HepG2 (cell line): ENCODE results near the gene SEZ6. TPM values are rescaled to one million over a fixed set of nuclear protein-coding genes. Genes with fewer than 3 reads are reported as not detected.
A peak's percentile ranks its signal among the peaks of the same experiment; 100 is the strongest.

Source experiments
- ATF7-NPFF ChIP-seq: sonication (generic); formaldehyde crosslinking; IDR thresholded peaks from 2 replicates; pipeline ENCODE4 v1.8.1; 2023; ENCODE audit warnings: mild to moderate bottlenecking, low read depth, missing genetic modification reagents, moderate library complexity
- ELF4 ChIP-seq: sonication (generic); formaldehyde crosslinking; IDR thresholded peaks from 2 replicates; pipeline ENCODE4 v1.5.0; 2020; ENCODE audit warnings: missing genetic modification reagents, mild to moderate bottlenecking, moderate library complexity, borderline replicate concordance
- HMG20B ChIP-seq: conservative IDR thresholded peaks from 2 replicates; pipeline ENCODE4 v1.6.1; 2016; ENCODE audit warnings: missing genetic modification reagents, missing compliant biosample characterization
- MAFF ChIP-seq: IDR thresholded peaks from 2 replicates; pipeline ENCODE4 v1.6.1; 2011; ENCODE audit warnings: low read depth, low read length, improper control_type of control experiment
- NCOA2 ChIP-seq: sonication (generic); formaldehyde crosslinking; IDR thresholded peaks from 2 replicates; pipeline ENCODE4 v1.8.0; 2022; ENCODE audit warnings: inconsistent platforms
- PLRG1 ChIP-seq: fragments of 450-650 bp; conservative IDR thresholded peaks from 2 replicates; pipeline ENCODE4 v1.6.1; 2016
- RXRA ChIP-seq: sonication (generic); formaldehyde crosslinking; IDR thresholded peaks from 2 replicates; pipeline ENCODE4 v1.5.1; 2020; ENCODE audit warnings: missing genetic modification reagents
- WIZ ChIP-seq: sonication (generic); formaldehyde crosslinking; IDR thresholded peaks from 2 replicates; pipeline ENCODE4 v1.5.1; 2020; ENCODE audit warnings: mild to moderate bottlenecking, missing genetic modification reagents
- ZKSCAN5 ChIP-seq: sonication (generic); formaldehyde crosslinking; IDR thresholded peaks from 2 replicates; pipeline ENCODE4 v1.5.1; 2020; ENCODE audit warnings: mild to moderate bottlenecking, missing genetic modification reagents
- ZNF451 ChIP-seq: sonication (generic); formaldehyde crosslinking; IDR thresholded peaks from 2 replicates; pipeline ENCODE4 v1.5.0; 2020; ENCODE audit warnings: mild to moderate bottlenecking, missing genetic modification reagents
- ZNF468 ChIP-seq: sonication (generic); formaldehyde crosslinking; IDR thresholded peaks from 2 replicates; pipeline ENCODE4 v1.8.0; 2022; ENCODE audit warnings: mild to moderate bottlenecking, moderate library complexity, missing genetic modification reagents
- ZSCAN21 ChIP-seq: sonication (generic); formaldehyde crosslinking; IDR thresholded peaks from 2 replicates; pipeline ENCODE4 v1.8.0; 2022; ENCODE audit warnings: mild to moderate bottlenecking, missing genetic modification reagents, moderate library complexity, borderline replicate concordance
- polyA plus RNA-seq, 8 experiments: library from polyadenylated mRNA; depleted of rRNA in 3 of 8; stranded (reverse) in 7 of 8; unstranded in 1 of 8; fragments of >200 nt; fragmentation: Illumina TruSeq in 4 of 8; extraction: Trizol in 4 of 8; gene quantifications; 2 replicates each; pipeline versions ENCODE4 v1.2.1 to v1.2.3, GENCODE V29; 2011 to 2016; ENCODE audit warnings: low read depth in 4 of 8, missing spikeins in 1 of 8, mixed read lengths in 1 of 8; ENCODE audit not compliant: insufficient read depth in 1 of 8
- total RNA-seq, 5 experiments: library from RNA; depleted of rRNA; stranded (reverse); fragments of >200 nt; fragmentation: Illumina TruSeq; extraction: Trizol; gene quantifications; 2 replicates each; pipeline ENCODE4 v1.2.3, GENCODE V29; 2016; ENCODE audit warnings: low read depth in 1 of 5
- TF ChIP-seq, protein P1 (sequence below): IDR thresholded peaks from 2 replicates; pipeline ENCODE4 v1.6.1; 2016; ENCODE audit warnings: mild to moderate bottlenecking, missing biosample characterization, missing genetic modification reagents
- TF ChIP-seq, protein P2 (sequence below): sonication (generic); formaldehyde crosslinking; IDR thresholded peaks from 2 replicates; pipeline ENCODE4 v1.5.0; 2020; ENCODE audit warnings: missing genetic modification reagents, mild to moderate bottlenecking, borderline replicate concordance
- TF ChIP-seq, protein P3 (sequence below): sonication (generic); formaldehyde crosslinking; IDR thresholded peaks from 2 replicates; pipeline ENCODE4 v1.4.0; 2020; ENCODE audit warnings: mild to moderate bottlenecking, missing genetic modification reagents
- TF ChIP-seq, protein P4 (sequence below): sonication (generic); formaldehyde crosslinking; IDR thresholded peaks from 2 replicates; pipeline ENCODE4 v1.5.0; 2020; ENCODE audit warnings: mild to moderate bottlenecking, missing genetic modification reagents
- TF ChIP-seq, protein P5 (sequence below): sonication (generic); formaldehyde crosslinking; IDR thresholded peaks from 2 replicates; pipeline ENCODE4 v1.4.0; 2020; ENCODE audit warnings: mild to moderate bottlenecking, missing genetic modification reagents, borderline replicate concordance
- TF ChIP-seq, protein P6 (sequence below): sonication (generic); formaldehyde crosslinking; IDR thresholded peaks from 2 replicates; pipeline ENCODE4 v1.4.0; 2020; ENCODE audit warnings: missing genetic modification reagents

SEZ6 gene
- total and polyA plus RNA-seq, 2 of the 13 experiments (the other 11 are each of a cell fraction or from before 2014, with no cell fraction given): not detected

DNA sequence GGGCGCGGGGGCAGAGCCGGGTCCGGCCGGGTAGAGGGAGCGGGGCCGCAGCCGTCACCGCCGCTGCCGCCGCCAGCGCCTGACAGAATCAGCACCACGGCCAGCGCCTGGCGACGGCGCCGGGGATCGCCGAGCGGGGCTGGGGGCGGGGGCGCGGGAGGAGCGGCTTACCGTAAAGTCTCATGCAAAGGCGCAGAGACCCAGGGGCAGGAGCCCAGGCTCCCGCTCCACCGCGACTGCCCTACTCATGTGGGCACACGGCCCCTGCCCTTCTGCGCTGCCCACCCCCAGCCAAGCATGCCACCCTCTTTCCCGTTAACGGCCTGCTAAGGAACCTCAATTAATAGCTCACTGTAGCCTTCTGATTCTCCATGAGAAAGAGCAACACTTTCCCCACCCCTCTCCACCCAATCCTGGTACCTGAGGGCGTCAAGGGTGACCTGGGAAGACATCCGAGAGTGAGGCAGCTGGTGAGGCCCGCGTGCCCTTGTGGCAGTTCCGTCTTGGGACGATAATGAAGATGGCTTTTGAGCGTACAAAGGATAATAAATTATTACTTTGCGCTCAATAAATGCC is at the start of gene SEZ6 (continued):
- TF ChIP-seq NCOA2 (CRISPR knock-in tag) (peak; percentile 39; the same call in 1 of the 2 replicates), MAFF (no peak), ELF4 (CRISPR knock-in tag) (no peak), ZNF468 (no peak), PLRG1 (no peak), HMG20B (peak; percentile 76), ZNF451 (CRISPR knock-in tag) (peak; percentile 91), RXRA (CRISPR knock-in tag) (0 out of 2 replicates have a peak, but pooled peaks have one; percentile 26), ATF7-NPFF (peak; percentile 95), WIZ (CRISPR knock-in tag) (peak; percentile 95), ZKSCAN5 (CRISPR knock-in tag) (no peak), ZSCAN21 (CRISPR knock-in tag) (peak; percentile 92)
- TF ChIP-seq, protein P1, sequence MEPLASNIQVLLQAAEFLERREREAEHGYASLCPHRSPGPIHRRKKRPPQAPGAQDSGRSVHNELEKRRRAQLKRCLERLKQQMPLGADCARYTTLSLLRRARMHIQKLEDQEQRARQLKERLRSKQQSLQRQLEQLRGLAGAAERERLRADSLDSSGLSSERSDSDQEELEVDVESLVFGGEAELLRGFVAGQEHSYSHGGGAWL (CRISPR knock-in tag): peak; percentile 98
- TF ChIP-seq, protein P2, sequence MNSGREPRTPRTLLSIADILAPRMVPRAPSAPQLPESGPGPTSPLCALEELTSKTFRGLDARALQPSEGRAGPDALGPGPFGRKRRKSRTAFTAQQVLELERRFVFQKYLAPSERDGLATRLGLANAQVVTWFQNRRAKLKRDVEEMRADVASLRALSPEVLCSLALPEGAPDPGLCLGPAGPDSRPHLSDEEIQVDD (CRISPR knock-in tag): peak; percentile 69; the same call in 1 of the 2 replicates
- TF ChIP-seq, protein P3, sequence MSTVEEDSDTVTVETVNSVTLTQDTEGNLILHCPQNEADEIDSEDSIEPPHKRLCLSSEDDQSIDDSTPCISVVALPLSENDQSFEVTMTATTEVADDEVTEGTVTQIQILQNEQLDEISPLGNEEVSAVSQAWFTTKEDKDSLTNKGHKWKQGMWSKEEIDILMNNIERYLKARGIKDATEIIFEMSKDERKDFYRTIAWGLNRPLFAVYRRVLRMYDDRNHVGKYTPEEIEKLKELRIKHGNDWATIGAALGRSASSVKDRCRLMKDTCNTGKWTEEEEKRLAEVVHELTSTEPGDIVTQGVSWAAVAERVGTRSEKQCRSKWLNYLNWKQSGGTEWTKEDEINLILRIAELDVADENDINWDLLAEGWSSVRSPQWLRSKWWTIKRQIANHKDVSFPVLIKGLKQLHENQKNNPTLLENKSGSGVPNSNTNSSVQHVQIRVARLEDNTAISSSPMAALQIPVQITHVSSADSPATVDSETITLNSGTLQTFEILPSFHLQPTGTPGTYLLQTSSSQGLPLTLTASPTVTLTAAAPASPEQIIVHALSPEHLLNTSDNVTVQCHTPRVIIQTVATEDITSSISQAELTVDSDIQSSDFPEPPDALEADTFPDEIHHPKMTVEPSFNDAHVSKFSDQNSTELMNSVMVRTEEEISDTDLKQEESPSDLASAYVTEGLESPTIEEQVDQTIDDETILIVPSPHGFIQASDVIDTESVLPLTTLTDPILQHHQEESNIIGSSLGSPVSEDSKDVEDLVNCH (CRISPR knock-in tag): no peak
- TF ChIP-seq, protein P4, sequence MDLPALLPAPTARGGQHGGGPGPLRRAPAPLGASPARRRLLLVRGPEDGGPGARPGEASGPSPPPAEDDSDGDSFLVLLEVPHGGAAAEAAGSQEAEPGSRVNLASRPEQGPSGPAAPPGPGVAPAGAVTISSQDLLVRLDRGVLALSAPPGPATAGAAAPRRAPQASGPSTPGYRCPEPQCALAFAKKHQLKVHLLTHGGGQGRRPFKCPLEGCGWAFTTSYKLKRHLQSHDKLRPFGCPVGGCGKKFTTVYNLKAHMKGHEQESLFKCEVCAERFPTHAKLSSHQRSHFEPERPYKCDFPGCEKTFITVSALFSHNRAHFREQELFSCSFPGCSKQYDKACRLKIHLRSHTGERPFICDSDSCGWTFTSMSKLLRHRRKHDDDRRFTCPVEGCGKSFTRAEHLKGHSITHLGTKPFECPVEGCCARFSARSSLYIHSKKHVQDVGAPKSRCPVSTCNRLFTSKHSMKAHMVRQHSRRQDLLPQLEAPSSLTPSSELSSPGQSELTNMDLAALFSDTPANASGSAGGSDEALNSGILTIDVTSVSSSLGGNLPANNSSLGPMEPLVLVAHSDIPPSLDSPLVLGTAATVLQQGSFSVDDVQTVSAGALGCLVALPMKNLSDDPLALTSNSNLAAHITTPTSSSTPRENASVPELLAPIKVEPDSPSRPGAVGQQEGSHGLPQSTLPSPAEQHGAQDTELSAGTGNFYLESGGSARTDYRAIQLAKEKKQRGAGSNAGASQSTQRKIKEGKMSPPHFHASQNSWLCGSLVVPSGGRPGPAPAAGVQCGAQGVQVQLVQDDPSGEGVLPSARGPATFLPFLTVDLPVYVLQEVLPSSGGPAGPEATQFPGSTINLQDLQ (CRISPR knock-in tag): peak; percentile 71; the same call in 1 of the 2 replicates
- TF ChIP-seq, protein P5, sequence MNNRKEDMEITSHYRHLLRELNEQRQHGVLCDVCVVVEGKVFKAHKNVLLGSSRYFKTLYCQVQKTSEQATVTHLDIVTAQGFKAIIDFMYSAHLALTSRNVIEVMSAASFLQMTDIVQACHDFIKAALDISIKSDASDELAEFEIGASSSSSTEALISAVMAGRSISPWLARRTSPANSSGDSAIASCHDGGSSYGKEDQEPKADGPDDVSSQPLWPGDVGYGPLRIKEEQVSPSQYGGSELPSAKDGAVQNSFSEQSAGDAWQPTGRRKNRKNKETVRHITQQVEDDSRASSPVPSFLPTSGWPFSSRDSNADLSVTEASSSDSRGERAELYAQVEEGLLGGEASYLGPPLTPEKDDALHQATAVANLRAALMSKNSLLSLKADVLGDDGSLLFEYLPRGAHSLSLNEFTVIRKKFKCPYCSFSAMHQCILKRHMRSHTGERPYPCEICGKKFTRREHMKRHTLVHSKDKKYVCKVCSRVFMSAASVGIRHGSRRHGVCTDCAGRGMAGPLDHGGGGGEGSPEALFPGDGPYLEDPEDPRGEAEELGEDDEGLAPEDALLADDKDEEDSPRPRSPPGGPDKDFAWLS (CRISPR knock-in tag): no peak
- TF ChIP-seq, protein P6, sequence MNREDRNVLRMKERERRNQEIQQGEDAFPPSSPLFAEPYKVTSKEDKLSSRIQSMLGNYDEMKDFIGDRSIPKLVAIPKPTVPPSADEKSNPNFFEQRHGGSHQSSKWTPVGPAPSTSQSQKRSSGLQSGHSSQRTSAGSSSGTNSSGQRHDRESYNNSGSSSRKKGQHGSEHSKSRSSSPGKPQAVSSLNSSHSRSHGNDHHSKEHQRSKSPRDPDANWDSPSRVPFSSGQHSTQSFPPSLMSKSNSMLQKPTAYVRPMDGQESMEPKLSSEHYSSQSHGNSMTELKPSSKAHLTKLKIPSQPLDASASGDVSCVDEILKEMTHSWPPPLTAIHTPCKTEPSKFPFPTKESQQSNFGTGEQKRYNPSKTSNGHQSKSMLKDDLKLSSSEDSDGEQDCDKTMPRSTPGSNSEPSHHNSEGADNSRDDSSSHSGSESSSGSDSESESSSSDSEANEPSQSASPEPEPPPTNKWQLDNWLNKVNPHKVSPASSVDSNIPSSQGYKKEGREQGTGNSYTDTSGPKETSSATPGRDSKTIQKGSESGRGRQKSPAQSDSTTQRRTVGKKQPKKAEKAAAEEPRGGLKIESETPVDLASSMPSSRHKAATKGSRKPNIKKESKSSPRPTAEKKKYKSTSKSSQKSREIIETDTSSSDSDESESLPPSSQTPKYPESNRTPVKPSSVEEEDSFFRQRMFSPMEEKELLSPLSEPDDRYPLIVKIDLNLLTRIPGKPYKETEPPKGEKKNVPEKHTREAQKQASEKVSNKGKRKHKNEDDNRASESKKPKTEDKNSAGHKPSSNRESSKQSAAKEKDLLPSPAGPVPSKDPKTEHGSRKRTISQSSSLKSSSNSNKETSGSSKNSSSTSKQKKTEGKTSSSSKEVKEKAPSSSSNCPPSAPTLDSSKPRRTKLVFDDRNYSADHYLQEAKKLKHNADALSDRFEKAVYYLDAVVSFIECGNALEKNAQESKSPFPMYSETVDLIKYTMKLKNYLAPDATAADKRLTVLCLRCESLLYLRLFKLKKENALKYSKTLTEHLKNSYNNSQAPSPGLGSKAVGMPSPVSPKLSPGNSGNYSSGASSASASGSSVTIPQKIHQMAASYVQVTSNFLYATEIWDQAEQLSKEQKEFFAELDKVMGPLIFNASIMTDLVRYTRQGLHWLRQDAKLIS (CRISPR knock-in tag): no peak
